HepG2 (cell line): Measurements from ENCODE around the gene SYNPR. TPM values are rescaled to one million over a fixed set of nuclear protein-coding genes. Genes with fewer than 3 reads are reported as not detected.

Experiments used
- CEBPZ ChIP-seq: IDR thresholded peaks from 2 replicates; pipeline ENCODE4 v1.6.1; 2012; ENCODE audit warnings: low read length, improper control_type of control experiment
- EP300 ChIP-seq, 3 experiments: sonication (generic) in 1 of 3; formaldehyde crosslinking in 1 of 3; IDR thresholded peaks; 2 replicates each; pipeline versions ENCODE4 v1.5.1 to v1.6.1; 2011 to 2020; ENCODE audit warnings: low read depth in 2 of 3, low read length in 2 of 3, borderline replicate concordance in 1 of 3, improper control_type of control experiment in 1 of 3, mild to moderate bottlenecking in 1 of 3, missing genetic modification reagents in 1 of 3, moderate library complexity in 1 of 3
- ZNF318 ChIP-seq: sonication (generic); formaldehyde crosslinking; IDR thresholded peaks from 2 replicates; pipeline ENCODE4 v1.4.0; 2020; ENCODE audit warnings: mild to moderate bottlenecking, missing genetic modification reagents
- ZNF350 ChIP-seq: sonication (generic); formaldehyde crosslinking; IDR thresholded peaks from 2 replicates; pipeline ENCODE4 v1.4.0; 2020; ENCODE audit warnings: mild to moderate bottlenecking, low read depth, missing genetic modification reagents, borderline replicate concordance
- polyA plus RNA-seq, 8 experiments: library from polyadenylated mRNA; depleted of rRNA in 3 of 8; stranded (reverse) in 7 of 8; unstranded in 1 of 8; fragments of >200 nt; fragmentation: Illumina TruSeq in 4 of 8; extraction: Trizol in 4 of 8; gene quantifications; 2 replicates each; pipeline versions ENCODE4 v1.2.1 to v1.2.3, GENCODE V29; 2011 to 2016; ENCODE audit warnings: low read depth in 4 of 8, missing spikeins in 1 of 8, mixed read lengths in 1 of 8; ENCODE audit not compliant: insufficient read depth in 1 of 8
- total RNA-seq, 5 experiments: library from RNA; depleted of rRNA; stranded (reverse); fragments of >200 nt; fragmentation: Illumina TruSeq; extraction: Trizol; gene quantifications; 2 replicates each; pipeline ENCODE4 v1.2.3, GENCODE V29; 2016; ENCODE audit warnings: low read depth in 1 of 5

SYNPR gene
- total and polyA plus RNA-seq, 2 of the 13 experiments (the other 11 are each of a cell fraction or from before 2014, with no cell fraction given): 0.04 TPM; not detected in 1

GRCh38 chr3:63500196-63500595, 222.1 kb downstream of the SYNPR start (continued):
- TF ChIP-seq CEBPZ: no peak
- TF ChIP-seq ZNF350 (CRISPR knock-in tag): no peak
- TF ChIP-seq EP300 (IDR thresholded peaks at IDR 0.05; ENCODE audit: low read depth in 2 of 2, low read length in 2 of 2): no peak
- no peak for TF ChIP-seq EP300 (CRISPR knock-in tag; IDR thresholded peaks at IDR 0.05; ENCODE audit: borderline replicate concordance)
- TF ChIP-seq ZNF318 (CRISPR knock-in tag): no peak
